H1 (cell line): ENCODE measurements around the gene DGAT2.
"Not testable (repeated sequence)": the region's sequence is repeated elsewhere in the genome, so short reads cannot be mapped to it uniquely, and the experiment has no call there.

Experiments used
- EGR1 ChIP-seq: IDR thresholded peaks from 2 replicates; pipeline ENCODE4 v1.6.1; 2011; ENCODE audit warnings: low read depth, low read length, borderline replicate concordance
- EZH2 ChIP-seq: fragments of 200-600 bp; sonication (generic); IDR thresholded peaks from 2 replicates; pipeline ENCODE4 v1.7.1; 2012; ENCODE audit warnings: low read depth, mild to moderate bottlenecking, moderate library complexity, low read length, inconsistent platforms; ENCODE audit not compliant: severe bottlenecking
- GABPA ChIP-seq: IDR thresholded peaks from 2 replicates; pipeline ENCODE4 v1.6.1; 2011; ENCODE audit warnings: mild to moderate bottlenecking, low read length, moderate library complexity, borderline replicate concordance; ENCODE audit not compliant: insufficient read depth
- GTF2F1 ChIP-seq: IDR thresholded peaks from 2 replicates; pipeline ENCODE4 v1.6.1; 2012; ENCODE audit warnings: low read depth, low read length, improper control_type of control experiment, borderline replicate concordance
- MAFK ChIP-seq: IDR thresholded peaks from 2 replicates; pipeline ENCODE4 v1.6.1; 2012; ENCODE audit warnings: low read depth, mild to moderate bottlenecking, improper control_type of control experiment, low read length
- MAX ChIP-seq: IDR thresholded peaks from 2 replicates; pipeline ENCODE4 v1.6.1; 2012; ENCODE audit warnings: inconsistent platforms
- RAD21 ChIP-seq, 2 experiments: IDR thresholded peaks in 1 of 2; conservative IDR thresholded peaks in 1 of 2; 2 replicates each; pipeline ENCODE4 v1.6.1; 2011; ENCODE audit warnings: low read depth in 2 of 2, low read length in 2 of 2, improper control_type of control experiment in 1 of 2, inconsistent platforms in 1 of 2, mild to moderate bottlenecking in 1 of 2, moderate library complexity in 1 of 2
- RNF2 ChIP-seq: fragments of 200-900, 300-1000 bp; sonication (generic); IDR thresholded peaks from 2 replicates; pipeline ENCODE4 v1.7.1; 2016; ENCODE audit warnings: borderline replicate concordance, low read depth, mild to moderate bottlenecking, antibody characterized with exemption, low read length; ENCODE audit not compliant: poor library complexity, severe bottlenecking; ENCODE audit errors: missing control alignments
- SP1 ChIP-seq: IDR thresholded peaks from 2 replicates; pipeline ENCODE4 v1.6.1; 2011; ENCODE audit warnings: low read depth, low read length
- TCF12 ChIP-seq: IDR thresholded peaks from 2 replicates; pipeline ENCODE4 v1.6.1; 2011; ENCODE audit warnings: low read depth, mild to moderate bottlenecking, low read length
- TEAD4 ChIP-seq: IDR thresholded peaks from 2 replicates; pipeline ENCODE4 v1.6.1; 2012; ENCODE audit warnings: low read depth, low read length, inconsistent platforms, mixed read lengths
- YY1 ChIP-seq: IDR thresholded peaks from 2 replicates; pipeline ENCODE4 v1.6.1; 2011; ENCODE audit warnings: low read depth, mild to moderate bottlenecking, low read length
- ZNF274 ChIP-seq: IDR thresholded peaks from 2 replicates; pipeline ENCODE4 v1.7.0; 2012; ENCODE audit warnings: low read length, borderline replicate concordance; ENCODE audit errors: extremely low read depth
- TF ChIP-seq, protein P1 (sequence below), 3 experiments: IDR thresholded peaks; 1 replicate in 2 of 3; 2 replicates in 1 of 3; pipeline versions ENCODE4 v1.5.1 to v1.6.1; 2011; ENCODE audit warnings: low read length in 3 of 3, mild to moderate bottlenecking in 3 of 3, inconsistent platforms in 2 of 3, low read depth in 1 of 3, moderate library complexity in 1 of 3; ENCODE audit not compliant: insufficient read depth in 1 of 3; ENCODE audit errors: control extremely low read depth in 1 of 3

- TF ChIP-seq, protein P1, sequence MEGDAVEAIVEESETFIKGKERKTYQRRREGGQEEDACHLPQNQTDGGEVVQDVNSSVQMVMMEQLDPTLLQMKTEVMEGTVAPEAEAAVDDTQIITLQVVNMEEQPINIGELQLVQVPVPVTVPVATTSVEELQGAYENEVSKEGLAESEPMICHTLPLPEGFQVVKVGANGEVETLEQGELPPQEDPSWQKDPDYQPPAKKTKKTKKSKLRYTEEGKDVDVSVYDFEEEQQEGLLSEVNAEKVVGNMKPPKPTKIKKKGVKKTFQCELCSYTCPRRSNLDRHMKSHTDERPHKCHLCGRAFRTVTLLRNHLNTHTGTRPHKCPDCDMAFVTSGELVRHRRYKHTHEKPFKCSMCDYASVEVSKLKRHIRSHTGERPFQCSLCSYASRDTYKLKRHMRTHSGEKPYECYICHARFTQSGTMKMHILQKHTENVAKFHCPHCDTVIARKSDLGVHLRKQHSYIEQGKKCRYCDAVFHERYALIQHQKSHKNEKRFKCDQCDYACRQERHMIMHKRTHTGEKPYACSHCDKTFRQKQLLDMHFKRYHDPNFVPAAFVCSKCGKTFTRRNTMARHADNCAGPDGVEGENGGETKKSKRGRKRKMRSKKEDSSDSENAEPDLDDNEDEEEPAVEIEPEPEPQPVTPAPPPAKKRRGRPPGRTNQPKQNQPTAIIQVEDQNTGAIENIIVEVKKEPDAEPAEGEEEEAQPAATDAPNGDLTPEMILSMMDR (IDR thresholded peaks at IDR 0.05; ENCODE audit: control extremely low read depth in 1 of 3, insufficient read depth in 1 of 3, low read depth in 1 of 3, low read length in 3 of 3): not testable (repeated sequence)
- not testable (repeated sequence) for TF ChIP-seq MAFK; TCF12; MAX; GTF2F1; SP1; YY1; RAD21 (IDR thresholded peaks at IDR 0.05 in 1 of 2, conservative IDR thresholded peaks at IDR 0.05 in 1 of 2; ENCODE audit: low read depth in 2 of 2, low read length in 2 of 2); TEAD4; ZNF274; GABPA; RNF2; EGR1; EZH2
Observed at GRCh38 chr11:75748729-75749273, 19.8 kb upstream of the DGAT2 start.
